PC-3 (cell line): Measurements from ENCODE around the gene LRRFIP1.

Experiments
- EZH2 ChIP-seq: fragments of 300-600 bp; sonication (generic); IDR thresholded peaks from one replicate; pipeline ENCODE4 v1.6.1; 2017; ENCODE audit warnings: antibody characterized with exemption, mild to moderate bottlenecking, low read length; ENCODE audit not compliant: unreplicated experiment
- EZH2phosphoT487 ChIP-seq: fragments of 300-600 bp; sonication (generic); IDR thresholded peaks from 2 replicates; pipeline ENCODE4 v1.6.1; 2018; ENCODE audit warnings: mild to moderate bottlenecking, antibody characterized with exemption, low read length, borderline replicate concordance
- TF ChIP-seq, protein P1 (sequence below): fragments of 300-600 bp; sonication (generic); conservative IDR thresholded peaks from 2 replicates; pipeline ENCODE4 v1.5.1; 2017; ENCODE audit warnings: antibody characterized with exemption, low read depth, mild to moderate bottlenecking, low read length

GRCh38 chr2:237823544-237823943, 196.2 kb downstream of the LRRFIP1 start:
- TF ChIP-seq, protein P1, sequence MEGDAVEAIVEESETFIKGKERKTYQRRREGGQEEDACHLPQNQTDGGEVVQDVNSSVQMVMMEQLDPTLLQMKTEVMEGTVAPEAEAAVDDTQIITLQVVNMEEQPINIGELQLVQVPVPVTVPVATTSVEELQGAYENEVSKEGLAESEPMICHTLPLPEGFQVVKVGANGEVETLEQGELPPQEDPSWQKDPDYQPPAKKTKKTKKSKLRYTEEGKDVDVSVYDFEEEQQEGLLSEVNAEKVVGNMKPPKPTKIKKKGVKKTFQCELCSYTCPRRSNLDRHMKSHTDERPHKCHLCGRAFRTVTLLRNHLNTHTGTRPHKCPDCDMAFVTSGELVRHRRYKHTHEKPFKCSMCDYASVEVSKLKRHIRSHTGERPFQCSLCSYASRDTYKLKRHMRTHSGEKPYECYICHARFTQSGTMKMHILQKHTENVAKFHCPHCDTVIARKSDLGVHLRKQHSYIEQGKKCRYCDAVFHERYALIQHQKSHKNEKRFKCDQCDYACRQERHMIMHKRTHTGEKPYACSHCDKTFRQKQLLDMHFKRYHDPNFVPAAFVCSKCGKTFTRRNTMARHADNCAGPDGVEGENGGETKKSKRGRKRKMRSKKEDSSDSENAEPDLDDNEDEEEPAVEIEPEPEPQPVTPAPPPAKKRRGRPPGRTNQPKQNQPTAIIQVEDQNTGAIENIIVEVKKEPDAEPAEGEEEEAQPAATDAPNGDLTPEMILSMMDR, result no peak
- TF ChIP-seq EZH2, result no peak
- TF ChIP-seq EZH2phosphoT487, result no peak
